ENCODE measurements around the gene ECHDC3. TPM values are rescaled to one million over a fixed set of nuclear protein-coding genes. Genes with fewer than 3 reads are reported as not detected.

Gene ECHDC3
- total RNA-seq, 1 donor from 2014 or later, result 12.5 TPM

- TF ChIP-seq CTCF (IDR thresholded peaks at IDR 0.05), result no peak
- DNase-seq, result no peak
- Mint-ChIP-seq H3K4me1 (peaks cover 64% of the 10 kb centered on the region), H3K27me3 (no peaks in the 10 kb centered on the region), H3K36me3 (ENCODE audit: low read depth) (no peaks in the 10 kb centered on the region), H3K9me3 (peaks cover 5% of the 10 kb centered on the region), H3K4me3 (no peak overlapping the region), H3K27ac (no peak overlapping the region)
- CTCF ChIA-PET, result interaction anchor here (0.6 to 1.2 kb wide), 2 partner anchors 43 to 201 kb away, joined by 4 to 5 read pairs; no protein-coding TSS in a partner anchor
- ATAC-seq (ENCODE audit: low read depth), result no peak
- POLR2A ChIA-PET, result interaction anchor here (1.4 to 2.0 kb wide), 3 partner anchors 31 to 108 kb away, joined by 3 to 7 read pairs (median 5); no protein-coding TSS in a partner anchor
- intact Hi-C loops (cut with micrococcal nuclease), result no loop called here
Measured at GRCh38 chr10:11716686-11717085, 25.5 kb upstream of the ECHDC3 start.

- Mint-ChIP-seq H3K36me3 (ENCODE audit: low read depth) (no peaks in the 10 kb centered on the region), H3K4me3 (peak overlapping the region; percentile 19), H3K9me3 (peaks cover 5% of the 10 kb centered on the region), H3K27me3 (no peaks in the 10 kb centered on the region), H3K4me1 (peaks cover 55% of the 10 kb centered on the region), H3K27ac (peak overlapping the region; percentile 43)
- TF ChIP-seq CTCF (IDR thresholded peaks at IDR 0.05), result no peak
- intact Hi-C loops (cut with micrococcal nuclease), result loop anchor here (2.0 kb wide), 2 partner anchors 55 to 205 kb away; no protein-coding TSS in a partner anchor
- DNase-seq, result no peak
- POLR2A ChIA-PET, result interaction anchor here (2.0 to 2.8 kb wide), 2 partner anchors 21 to 35 kb away, joined by 8 to 12 read pairs; no protein-coding TSS in a partner anchor
- ATAC-seq (ENCODE audit: low read depth), result no peak
- CTCF ChIA-PET, result no interaction called here
Measured at GRCh38 chr10:11719496-11720259, 22.5 kb upstream of the ECHDC3 start.

- Mint-ChIP-seq H3K27me3 (no peaks in the 10 kb centered on the region), H3K36me3 (ENCODE audit: low read depth) (no peaks in the 10 kb centered on the region), H3K9me3 (peaks cover 5% of the 10 kb centered on the region), H3K4me1 (peaks cover 60% of the 10 kb centered on the region), H3K27ac (peak overlapping the region; percentile 43), H3K4me3 (peak overlapping the region; percentile 19)
- ChIA-PET POLR2A (interaction anchor here (0.6 to 2.8 kb wide), 6 partner anchors 13 to 190 kb away, joined by 3 to 12 read pairs (median 3); no protein-coding TSS in a partner anchor), CTCF (interaction anchor here (1.2 kb wide), 1 partner anchor 205 kb away, joined by 3 read pairs; no protein-coding TSS in a partner anchor)
- no peak for DNase-seq
- ATAC-seq (ENCODE audit: low read depth), result no peak
- intact Hi-C loops (cut with micrococcal nuclease), result no loop called here
- TF ChIP-seq CTCF (IDR thresholded peaks at IDR 0.05), result no peak
Measured at GRCh38 chr10:11720260-11720741, 21.9 kb upstream of the ECHDC3 start.

- H3K36me3 Mint-ChIP-seq (ENCODE audit: low read depth), result no peaks in the 10 kb centered on the region
- no peaks in the 10 kb centered on the region for H3K27me3 Mint-ChIP-seq
- H3K9me3 Mint-ChIP-seq, result peaks cover 4% of the 10 kb centered on the region
- H3K27ac Mint-ChIP-seq, result no peak overlapping the region
- H3K4me1 Mint-ChIP-seq, result peaks cover 54% of the 10 kb centered on the region
- intact Hi-C loops (cut with micrococcal nuclease), result no loop called here
- no peak for DNase-seq
- ATAC-seq (ENCODE audit: low read depth), result no peak
- CTCF ChIA-PET, result no interaction called here
- no peak overlapping the region for H3K4me3 Mint-ChIP-seq
- no peak for TF ChIP-seq CTCF (IDR thresholded peaks at IDR 0.05)
- POLR2A ChIA-PET, result interaction anchor here (2.8 kb wide), 1 partner anchor 37 kb away, joined by 12 read pairs; no protein-coding TSS in a partner anchor
Measured at GRCh38 chr10:11721806-11722205, 20.4 kb upstream of the ECHDC3 start.

- Mint-ChIP-seq H3K4me3 (no peak overlapping the region), H3K4me1 (peaks cover 42% of the 10 kb centered on the region), H3K36me3 (ENCODE audit: low read depth) (no peaks in the 10 kb centered on the region), H3K27me3 (no peaks in the 10 kb centered on the region), H3K27ac (no peak overlapping the region), H3K9me3 (peaks cover 1% of the 10 kb centered on the region)
- ATAC-seq (ENCODE audit: low read depth) (no peak), DNase-seq (no peak)
- ChIA-PET POLR2A (interaction anchor here (0.6 kb wide), 1 partner anchor 176 kb away, joined by 5 read pairs; no protein-coding TSS in a partner anchor), CTCF (interaction anchor here (3.2 kb wide), 1 partner anchor 38 kb away, joined by 21 read pairs; no protein-coding TSS in a partner anchor)
- TF ChIP-seq CTCF (IDR thresholded peaks at IDR 0.05), result no peak
- intact Hi-C loops (cut with micrococcal nuclease), result no loop called here
Measured at GRCh38 chr10:11723359-11723758, 18.8 kb upstream of the ECHDC3 start.
